ENCODE data around the gene SCN5A.

DNA sequence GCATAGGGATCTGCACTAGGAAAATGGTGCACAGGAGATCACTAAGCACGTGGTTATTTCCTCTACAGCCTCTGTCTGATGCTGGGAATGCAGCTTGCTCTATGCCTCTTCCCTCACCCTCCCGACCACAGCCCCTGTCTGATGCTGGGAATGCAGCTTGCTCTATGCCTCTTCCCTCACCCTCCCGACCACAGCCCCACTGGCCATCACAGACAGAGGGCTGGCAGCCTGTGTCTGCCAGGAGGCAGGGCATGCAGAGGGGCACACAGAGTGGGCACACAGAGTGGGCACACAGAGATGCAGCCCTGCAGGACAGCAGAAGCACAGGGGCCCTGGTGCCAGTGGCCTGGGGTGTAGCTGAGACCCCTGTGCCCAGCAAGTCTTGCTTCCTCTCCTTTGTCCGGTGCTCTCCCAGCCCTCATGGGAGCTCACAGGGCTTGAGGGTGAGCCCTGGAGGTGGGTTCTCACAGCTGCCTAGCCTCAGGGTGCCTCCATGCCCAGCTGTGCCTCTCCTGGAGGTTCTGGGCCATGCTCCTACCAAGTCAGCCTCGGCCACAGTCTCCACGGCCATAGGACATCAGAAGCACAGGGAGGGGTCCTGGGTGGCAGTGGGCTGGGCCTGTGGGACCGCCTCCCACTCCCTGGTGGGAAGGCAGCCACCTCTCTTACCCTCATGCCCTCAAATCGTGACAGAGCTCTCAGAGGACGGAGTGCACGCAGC is 87.6 kb downstream of the SCN5A start:
- TF ChIP-seq POLR2AphosphoS5 (IDR thresholded peaks at IDR 0.05; ENCODE audit: low read depth, low read length) = no peak
- no peak for TF ChIP-seq POLR2A (IDR thresholded peaks at IDR 0.05; ENCODE audit: low read depth, low read length)
- TF ChIP-seq TAF1 (IDR thresholded peaks at IDR 0.05; ENCODE audit: borderline replicate concordance, low read depth, low read length) = no peak
